ENCODE results near the gene ZNF682. TPM values are rescaled to one million over a fixed set of nuclear protein-coding genes. Genes with fewer than 3 reads are reported as not detected.

The ZNF682 gene
- total and polyA plus RNA-seq, 2 of the 13 experiments (the other 11 are each of a cell fraction or from before 2014, with no cell fraction given), result 2.0 to 7.2 TPM

- TF ChIP-seq ZNF646 (CRISPR knock-in tag; IDR thresholded peaks at IDR 0.05) (no peak), ZNF501 (CRISPR knock-in tag; IDR thresholded peaks at IDR 0.05) (no peak), HHEX (CRISPR knock-in tag; IDR thresholded peaks at IDR 0.05) (no peak), POLR2G (IDR thresholded peaks at IDR 0.05; ENCODE audit: low read depth, low read length) (peak; percentile 50), IKZF5 (CRISPR knock-in tag; IDR thresholded peaks at IDR 0.05) (no peak), SKI (IDR thresholded peaks at IDR 0.05; ENCODE audit: partially characterized antibody) (no peak), ERF (CRISPR knock-in tag; IDR thresholded peaks at IDR 0.05) (no peak), ZNF331 (CRISPR knock-in tag; IDR thresholded peaks at IDR 0.05) (no peak), ZFY (CRISPR knock-in tag; IDR thresholded peaks at IDR 0.05) (peak; percentile 79; the same call in 1 of the 2 replicates), TARDBP (CRISPR knock-in tag; IDR thresholded peaks at IDR 0.05) (no peak), FOXA1 (IDR thresholded peaks at IDR 0.05) (no peak), FOXA1 (CRISPR knock-in tag; IDR thresholded peaks at IDR 0.05) (no peak), ZNF747 (CRISPR knock-in tag; IDR thresholded peaks at IDR 0.05; ENCODE audit: borderline replicate concordance) (no peak), ZMYM2 (CRISPR knock-in tag; IDR thresholded peaks at IDR 0.05) (no peak), MXD3 (CRISPR knock-in tag; IDR thresholded peaks at IDR 0.05) (peak; percentile 37; the same call in 1 of the 2 replicates), ARID3A (IDR thresholded peaks at IDR 0.05; ENCODE audit: low read depth, low read length) (no peak), HOXA7 (CRISPR knock-in tag; IDR thresholded peaks at IDR 0.05) (no peak), KAT8 (CRISPR knock-in tag; IDR thresholded peaks at IDR 0.05) (peak; percentile 55; the same call in 1 of the 2 replicates), SALL1 (CRISPR knock-in tag; IDR thresholded peaks at IDR 0.05) (peak; percentile 41; the same call in 1 of the 2 replicates), LCORL (IDR thresholded peaks at IDR 0.05) (no peak), LCORL (CRISPR knock-in tag; IDR thresholded peaks at IDR 0.05) (no peak), MEIS1 (CRISPR knock-in tag; IDR thresholded peaks at IDR 0.05; ENCODE audit: borderline replicate concordance) (peak; percentile 60; the same call in 1 of the 2 replicates), STAT5B (CRISPR knock-in tag; IDR thresholded peaks at IDR 0.05) (no peak), MLLT10 (CRISPR knock-in tag; IDR thresholded peaks at IDR 0.05) (no peak)
Measured at GRCh38 chr19:20039203-20039723, at the start of gene ZNF682 (continued).

All from HepG2 (cell line).